Dedifferentiated amniotic fluid mesenchymal stem cell (primary cell): Measurements from ENCODE around the gene PIGU.
"Not testable (repeated sequence)": the region's sequence is repeated elsewhere in the genome, so short reads cannot be mapped to it uniquely, and the experiment has no call there.

Experiments used
- DNase-seq: peaks from one replicate; pipeline ENCODE4 v3.0.0-alpha.2; 2016; ENCODE audit errors: extremely low spot score

Gene PIGU

GRCh38 chr20:34532756-34533155 is 144.1 kb downstream of the PIGU start:
- no peak for DNase-seq

GRCh38 chr20:34532320-34532719 is 144.6 kb downstream of the PIGU start:
- no peak for DNase-seq

GRCh38 chr20:34531608-34532265 is 145.2 kb downstream of the PIGU start:
- no peak for DNase-seq

- DNase-seq: no peak
These were observed 146.6 kb downstream of the PIGU start for GRCh38 chr20:34530342-34530741.

- no peak for DNase-seq
These were observed 147.2 kb downstream of the PIGU start for GRCh38 chr20:34529742-34530141.

- DNase-seq: no peak
These were observed 148.0 kb downstream of the PIGU start for GRCh38 chr20:34528921-34529297.

- DNase-seq: no peak
These were observed 149.9 kb downstream of the PIGU start for GRCh38 chr20:34527016-34527415.

GRCh38 chr20:34526466-34526865 is 150.4 kb downstream of the PIGU start:
- no peak for DNase-seq

- peak; percentile 95 for DNase-seq
These were observed 151.0 kb downstream of the PIGU start for GRCh38 chr20:34525709-34526416.

GRCh38 chr20:34525342-34525708 is 151.6 kb downstream of the PIGU start:
- DNase-seq: no peak

GRCh38 chr20:34524426-34524825 is 152.5 kb downstream of the PIGU start:
- no peak for DNase-seq

GRCh38 chr20:34522969-34523871 is 153.7 kb downstream of the PIGU start:
- peak; percentile 51 for DNase-seq

- DNase-seq: not testable (repeated sequence)
These were observed 157.1 kb downstream of the PIGU start for GRCh38 chr20:34519841-34520240.

GRCh38 chr20:34518863-34519262 is 158.0 kb downstream of the PIGU start:
- DNase-seq: not testable (repeated sequence)

GRCh38 chr20:34517114-34517505 is 159.8 kb downstream of the PIGU start:
- no peak for DNase-seq

- peak; percentile 98 for DNase-seq
These were observed 160.4 kb downstream of the PIGU start, which contains the start of gene DYNLRB1 for GRCh38 chr20:34516247-34517113. DYNLRB1 (plus strand) TSS chr20:34516422; CDS start chr20:34516459, 37 bp downstream.

GRCh38 chr20:34515484-34516246 is 161.2 kb downstream of the PIGU start:
- no peak for DNase-seq

- no peak for DNase-seq
These were observed 161.9 kb downstream of the PIGU start for GRCh38 chr20:34514897-34515483.

- DNase-seq: not testable (repeated sequence)
These were observed 162.9 kb downstream of the PIGU start for GRCh38 chr20:34514034-34514433.

GRCh38 chr20:34512955-34513419 is 163.9 kb downstream of the PIGU start:
- DNase-seq: no peak
